C4-2B (cell line): ENCODE results near the gene TRIM67.

Experiments used
- ZFX ChIP-seq: fragments of 450-650 bp; IDR thresholded peaks from 2 replicates; pipeline ENCODE4 v1.6.1; 2017
- TF ChIP-seq, protein P1 (sequence below): fragments of 450-650 bp; conservative IDR thresholded peaks from 2 replicates; pipeline ENCODE4 v1.5.1; 2017; ENCODE audit warnings: mild to moderate bottlenecking

DNA sequence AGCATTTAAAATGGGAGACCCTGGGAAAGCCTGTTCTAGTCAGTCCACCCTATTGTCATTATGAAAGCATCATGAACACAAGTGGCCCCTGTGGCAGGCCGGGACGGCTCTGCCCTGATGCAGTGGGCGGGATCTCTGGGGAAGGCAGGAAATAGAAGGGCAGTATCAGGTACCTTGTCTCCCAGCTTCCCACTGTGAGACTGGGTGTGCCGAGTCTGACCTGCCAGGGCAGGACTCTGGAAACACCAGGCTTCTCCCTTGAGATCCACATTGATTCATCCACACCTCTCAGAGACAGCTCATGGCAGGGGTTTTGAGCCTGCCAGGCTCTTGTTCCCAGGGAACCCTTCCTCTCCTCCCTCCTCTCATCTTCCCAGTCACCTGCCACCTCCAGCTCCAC, 54.6 kb downstream of the TRIM67 start:
- TF ChIP-seq, protein P1, sequence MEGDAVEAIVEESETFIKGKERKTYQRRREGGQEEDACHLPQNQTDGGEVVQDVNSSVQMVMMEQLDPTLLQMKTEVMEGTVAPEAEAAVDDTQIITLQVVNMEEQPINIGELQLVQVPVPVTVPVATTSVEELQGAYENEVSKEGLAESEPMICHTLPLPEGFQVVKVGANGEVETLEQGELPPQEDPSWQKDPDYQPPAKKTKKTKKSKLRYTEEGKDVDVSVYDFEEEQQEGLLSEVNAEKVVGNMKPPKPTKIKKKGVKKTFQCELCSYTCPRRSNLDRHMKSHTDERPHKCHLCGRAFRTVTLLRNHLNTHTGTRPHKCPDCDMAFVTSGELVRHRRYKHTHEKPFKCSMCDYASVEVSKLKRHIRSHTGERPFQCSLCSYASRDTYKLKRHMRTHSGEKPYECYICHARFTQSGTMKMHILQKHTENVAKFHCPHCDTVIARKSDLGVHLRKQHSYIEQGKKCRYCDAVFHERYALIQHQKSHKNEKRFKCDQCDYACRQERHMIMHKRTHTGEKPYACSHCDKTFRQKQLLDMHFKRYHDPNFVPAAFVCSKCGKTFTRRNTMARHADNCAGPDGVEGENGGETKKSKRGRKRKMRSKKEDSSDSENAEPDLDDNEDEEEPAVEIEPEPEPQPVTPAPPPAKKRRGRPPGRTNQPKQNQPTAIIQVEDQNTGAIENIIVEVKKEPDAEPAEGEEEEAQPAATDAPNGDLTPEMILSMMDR, result no peak
- TF ChIP-seq ZFX, result no peak
